Endothelial cell of umbilical vein (primary cell): ENCODE measurements around the gene GCNA. TPM values are rescaled to one million over a fixed set of nuclear protein-coding genes. Genes with fewer than 3 reads are reported as not detected.

Experiments
- BruUV-seq: library from RNA; stranded (reverse); fragments of 400-500 nt; replicated peaks from 2 replicates; lab custom pipeline; 2021; lab: Mats Ljungman, UMichigan
- CTCF ChIA-PET: fragments of 300-600, 350-600 bp; sonication (Branson Sonifier 250); formaldehyde crosslinking; loops from one replicate; lab custom pipeline; 2021; ENCODE audit warnings: antibody characterized with exemption, inconsistent platforms; lab: Charles Lee
- POLR2A ChIA-PET: fragments of 300-600, 350-600 bp; sonication (Branson Sonifier 250); formaldehyde crosslinking; loops from one replicate; lab custom pipeline; 2021; ENCODE audit warnings: antibody characterized with exemption, inconsistent platforms; lab: Charles Lee
- DNase-seq: peaks from one replicate; pipeline ENCODE4 v3.0.0-alpha.2; 2011; ENCODE audit warnings: low read depth, low spot score
- FAIRE-seq: peaks from 2 replicates; lab custom pipeline; 2011; peaks lifted over from hg19 to GRCh38; lab: Jason Lieb, UNC
- H2AFZ ChIP-seq: 2 replicates; pipeline ENCODE4 v1.6.0; 2012; ENCODE audit warnings: low read depth, low read length, control low read depth, inconsistent platforms
- H3K27ac ChIP-seq: 2 replicates; pipeline ENCODE4 v1.5.1; 2011; ENCODE audit warnings: low read depth, mild to moderate bottlenecking, control low read depth, low read length, moderate library complexity; ENCODE audit not compliant: insufficient read depth
- H3K27me3 ChIP-seq, 2 experiments: 2 replicates each; pipeline versions ENCODE4 v1.6.0 to v1.6.1; 2011; ENCODE audit warnings: low read length in 2 of 2, mixed read lengths in 1 of 2; ENCODE audit not compliant: control insufficient read depth in 2 of 2, insufficient read depth in 2 of 2
- H3K36me3 ChIP-seq, 2 experiments: 2 replicates in 1 of 2; 3 replicates in 1 of 2; pipeline ENCODE4 v1.5.1; 2011; ENCODE audit warnings: low read length in 2 of 2, mild to moderate bottlenecking in 1 of 2, moderate library complexity in 1 of 2; ENCODE audit not compliant: control insufficient read depth in 2 of 2, insufficient read depth in 2 of 2; ENCODE audit errors: extremely low read depth in 1 of 2
- H3K4me1 ChIP-seq: 3 replicates; pipeline ENCODE4 v1.5.1; 2011; ENCODE audit warnings: mild to moderate bottlenecking, low read length; ENCODE audit not compliant: control insufficient read depth, insufficient read depth; ENCODE audit errors: extremely low read depth
- H3K4me2 ChIP-seq: 2 replicates; pipeline ENCODE4 v1.6.1; 2011; ENCODE audit warnings: low read length, control low read depth, mixed read lengths; ENCODE audit not compliant: insufficient read depth
- H3K4me3 ChIP-seq, 3 experiments: fragments of 200-600 bp in 1 of 3; sonication (generic), shearing (Covaris generic) in 1 of 3; replicated peaks in 1 of 3; 2 replicates each; pipeline ENCODE4 v1.5.1; 2011 to 2016; ENCODE audit warnings: control low read depth in 3 of 3, low read length in 3 of 3, mild to moderate bottlenecking in 2 of 3, inconsistent platforms in 1 of 3, low read depth in 1 of 3, moderate library complexity in 1 of 3; ENCODE audit not compliant: insufficient read depth in 1 of 3
- H3K79me2 ChIP-seq: 2 replicates; pipeline ENCODE4 v1.6.0; 2012; ENCODE audit warnings: low read length, inconsistent platforms; ENCODE audit not compliant: control insufficient read depth, insufficient read depth
- H3K9ac ChIP-seq: replicated peaks from 2 replicates; pipeline ENCODE3; 2011; ENCODE audit warnings: low read length, control low read depth; ENCODE audit not compliant: insufficient read depth; ENCODE audit errors: extremely low read depth
- H3K9me1 ChIP-seq: replicated peaks from 3 replicates; pipeline ENCODE4 v1.6.0; 2011; ENCODE audit warnings: mild to moderate bottlenecking, low read length; ENCODE audit not compliant: control insufficient read depth, insufficient read depth; ENCODE audit errors: extremely low read depth
- H3K9me3 ChIP-seq: replicated peaks from 2 replicates; pipeline ENCODE4 v1.5.1; 2012; ENCODE audit warnings: low read length, inconsistent platforms; ENCODE audit not compliant: control insufficient read depth, insufficient read depth
- H4K20me1 ChIP-seq: replicated peaks from 2 replicates; pipeline ENCODE3; 2011; ENCODE audit warnings: mild to moderate bottlenecking, low read length; ENCODE audit not compliant: control insufficient read depth, insufficient read depth; ENCODE audit errors: extremely low read depth
- EZH2 ChIP-seq: IDR thresholded peaks from 2 replicates; pipeline ENCODE4 v1.6.1; 2012; ENCODE audit warnings: borderline replicate concordance, low read depth, mild to moderate bottlenecking, moderate library complexity, low read length, inconsistent platforms; ENCODE audit not compliant: severe bottlenecking
- FOS ChIP-seq: IDR thresholded peaks from 2 replicates; pipeline ENCODE4 v1.6.1; 2011; ENCODE audit warnings: mild to moderate bottlenecking, low read length, moderate library complexity, borderline replicate concordance; ENCODE audit not compliant: insufficient read depth
- GATA2 ChIP-seq: IDR thresholded peaks from 2 replicates; pipeline ENCODE4 v1.7.0; 2011; ENCODE audit warnings: low read depth, mild to moderate bottlenecking, moderate library complexity, mixed read lengths, low read length; ENCODE audit not compliant: insufficient read length, insufficient read depth
- JUN ChIP-seq: IDR thresholded peaks from 2 replicates; pipeline ENCODE4 v1.6.1; 2011; ENCODE audit warnings: borderline replicate concordance, low read depth; ENCODE audit not compliant: insufficient read length, insufficient read depth
- MYC ChIP-seq: IDR thresholded peaks from one replicate; pipeline ENCODE4 v1.6.1; 2011; ENCODE audit warnings: mild to moderate bottlenecking, low read depth, low read length
- POLR2A ChIP-seq: IDR thresholded peaks from 2 replicates; pipeline ENCODE4 v1.6.1; 2012; ENCODE audit warnings: low read depth, mild to moderate bottlenecking, control low read depth, low read length
- POLR2AphosphoS5 ChIP-seq: IDR thresholded peaks from 2 replicates; pipeline ENCODE4 v1.6.1; 2012; ENCODE audit warnings: low read depth, mild to moderate bottlenecking, control low read depth, low read length, moderate library complexity; ENCODE audit not compliant: insufficient read depth
- dilution Hi-C: fragments of 300-500 bp; cut with MboI; formaldehyde crosslinking; loops from one replicate; pipeline ENCODE4 v1.15.0; 2019; ENCODE audit warnings: low sequenced_read_pairs; ENCODE audit not compliant: extremely low pct_ligation_motif_present
- intact Hi-C: fragments of 100-400 bp; cut with micrococcal nuclease; formaldehyde crosslinking; loops from one replicate; pipeline ENCODE4 v1.10.0; 2022
- polyA plus RNA-seq, 4 experiments: library from polyadenylated mRNA; depleted of rRNA in 3 of 4; stranded (reverse) in 3 of 4; unstranded in 1 of 4; fragments of >200 nt; gene quantifications; 2 replicates each; pipeline versions ENCODE4 v1.2.1 to v1.2.3, GENCODE V29; 2011 to 2012; ENCODE audit warnings: missing spikeins in 1 of 4
- total RNA-seq: library from RNA; stranded (reverse); gene quantifications from 2 replicates; pipeline ENCODE4 v1.2.3, GENCODE V29; 2021
- TF ChIP-seq, protein P1 (sequence below): IDR thresholded peaks from 2 replicates; pipeline ENCODE4 v1.6.1; 2011; ENCODE audit not compliant: insufficient read depth, insufficient read length
- TF ChIP-seq, protein P2 (sequence below), 2 donors: IDR thresholded peaks; 1 replicate in 1 of 2; 2 replicates in 1 of 2; pipeline ENCODE4 v1.5.1; 2011; ENCODE audit warnings: low read length in 2 of 2, mild to moderate bottlenecking in 2 of 2, moderate library complexity in 2 of 2, control low read depth in 1 of 2, inconsistent platforms in 1 of 2, low read depth in 1 of 2; ENCODE audit not compliant: insufficient read depth in 1 of 2; ENCODE audit errors: extremely low read depth in 1 of 2

Gene GCNA
- total and polyA plus RNA-seq, 2 donors (not counting 3 experiments of a cell fraction or from before 2014, with no cell fraction given), result 1.0 to 4.0 TPM

DNA sequence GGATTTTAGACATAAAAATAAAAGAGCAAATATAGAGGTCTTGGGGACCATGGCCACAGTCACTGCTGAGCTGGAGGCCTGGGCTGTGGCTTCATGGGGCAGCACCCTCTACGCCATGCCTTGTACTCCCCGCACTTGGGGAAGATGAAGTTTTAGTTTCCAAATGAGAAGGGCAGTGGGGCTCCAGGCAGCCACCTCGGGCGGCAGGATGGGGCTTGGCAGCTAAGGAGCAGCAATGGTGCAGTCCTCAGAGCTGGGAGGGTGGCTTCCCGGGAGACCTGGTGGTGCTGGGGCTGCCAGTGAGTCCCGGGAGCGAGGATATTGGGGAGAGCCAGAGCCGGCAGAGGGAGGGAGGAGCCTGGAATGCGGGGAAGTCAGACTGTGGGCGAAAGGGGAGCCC lies 37.7 kb downstream of the GCNA start:
- FAIRE-seq, result no peak
- ChIA-PET POLR2A (no interaction called here), CTCF (no interaction called here)
- intact Hi-C loops, result no loop called here
- Histone ChIP-seq H3K36me3 (peaks cover 0 to 7% of the 10 kb centered on the region in 2 experiments), H3K9ac (no peak overlapping the region), H3K9me3 (no peaks in the 10 kb centered on the region), H3K4me2 (no peak overlapping the region), H3K4me3 (no peak overlapping the region), H3K79me2 (no peaks in the 10 kb centered on the region), H3K27me3 (no peaks in the 10 kb centered on the region), H2AFZ (no peak overlapping the region), H3K4me1 (peaks cover 7% of the 10 kb centered on the region), H3K27ac (no peak overlapping the region), H3K9me1 (no peaks in the 10 kb centered on the region), H4K20me1 (no peaks in the 10 kb centered on the region)
- BruUV-seq, result no TSS peak
- no peak for DNase-seq
- TF ChIP-seq JUN (no peak), POLR2AphosphoS5 (no peak), GATA2 (no peak), EZH2 (no peak), FOS (no peak), MYC (no peak), POLR2A (no peak)
- TF ChIP-seq, protein P1, sequence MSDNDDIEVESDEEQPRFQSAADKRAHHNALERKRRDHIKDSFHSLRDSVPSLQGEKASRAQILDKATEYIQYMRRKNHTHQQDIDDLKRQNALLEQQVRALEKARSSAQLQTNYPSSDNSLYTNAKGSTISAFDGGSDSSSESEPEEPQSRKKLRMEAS, result no peak
- TF ChIP-seq, protein P2, sequence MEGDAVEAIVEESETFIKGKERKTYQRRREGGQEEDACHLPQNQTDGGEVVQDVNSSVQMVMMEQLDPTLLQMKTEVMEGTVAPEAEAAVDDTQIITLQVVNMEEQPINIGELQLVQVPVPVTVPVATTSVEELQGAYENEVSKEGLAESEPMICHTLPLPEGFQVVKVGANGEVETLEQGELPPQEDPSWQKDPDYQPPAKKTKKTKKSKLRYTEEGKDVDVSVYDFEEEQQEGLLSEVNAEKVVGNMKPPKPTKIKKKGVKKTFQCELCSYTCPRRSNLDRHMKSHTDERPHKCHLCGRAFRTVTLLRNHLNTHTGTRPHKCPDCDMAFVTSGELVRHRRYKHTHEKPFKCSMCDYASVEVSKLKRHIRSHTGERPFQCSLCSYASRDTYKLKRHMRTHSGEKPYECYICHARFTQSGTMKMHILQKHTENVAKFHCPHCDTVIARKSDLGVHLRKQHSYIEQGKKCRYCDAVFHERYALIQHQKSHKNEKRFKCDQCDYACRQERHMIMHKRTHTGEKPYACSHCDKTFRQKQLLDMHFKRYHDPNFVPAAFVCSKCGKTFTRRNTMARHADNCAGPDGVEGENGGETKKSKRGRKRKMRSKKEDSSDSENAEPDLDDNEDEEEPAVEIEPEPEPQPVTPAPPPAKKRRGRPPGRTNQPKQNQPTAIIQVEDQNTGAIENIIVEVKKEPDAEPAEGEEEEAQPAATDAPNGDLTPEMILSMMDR (IDR thresholded peaks at IDR 0.05; ENCODE audit: extremely low read depth in 1 of 2, insufficient read depth in 1 of 2, low read depth in 1 of 2, low read length in 2 of 2), result no peak
- dilution Hi-C loops, result no loop called here
